HG02840 (cell line): Measurements from ENCODE around the gene RPL22L1.
"Not testable (repeated sequence)": the region's sequence is repeated elsewhere in the genome, so short reads cannot be mapped to it uniquely, and the experiment has no call there.

Experiments used
- ATAC-seq: cut with Tn5 transposase; IDR thresholded peaks from one replicate; pipeline ENCODE4 v1.9.1; 2021; ENCODE audit warnings: mild to moderate bottlenecking, moderate library complexity, moderate number of reproducible peaks; ENCODE audit not compliant: unreplicated experiment, low FRiP score

Gene RPL22L1

DNA sequence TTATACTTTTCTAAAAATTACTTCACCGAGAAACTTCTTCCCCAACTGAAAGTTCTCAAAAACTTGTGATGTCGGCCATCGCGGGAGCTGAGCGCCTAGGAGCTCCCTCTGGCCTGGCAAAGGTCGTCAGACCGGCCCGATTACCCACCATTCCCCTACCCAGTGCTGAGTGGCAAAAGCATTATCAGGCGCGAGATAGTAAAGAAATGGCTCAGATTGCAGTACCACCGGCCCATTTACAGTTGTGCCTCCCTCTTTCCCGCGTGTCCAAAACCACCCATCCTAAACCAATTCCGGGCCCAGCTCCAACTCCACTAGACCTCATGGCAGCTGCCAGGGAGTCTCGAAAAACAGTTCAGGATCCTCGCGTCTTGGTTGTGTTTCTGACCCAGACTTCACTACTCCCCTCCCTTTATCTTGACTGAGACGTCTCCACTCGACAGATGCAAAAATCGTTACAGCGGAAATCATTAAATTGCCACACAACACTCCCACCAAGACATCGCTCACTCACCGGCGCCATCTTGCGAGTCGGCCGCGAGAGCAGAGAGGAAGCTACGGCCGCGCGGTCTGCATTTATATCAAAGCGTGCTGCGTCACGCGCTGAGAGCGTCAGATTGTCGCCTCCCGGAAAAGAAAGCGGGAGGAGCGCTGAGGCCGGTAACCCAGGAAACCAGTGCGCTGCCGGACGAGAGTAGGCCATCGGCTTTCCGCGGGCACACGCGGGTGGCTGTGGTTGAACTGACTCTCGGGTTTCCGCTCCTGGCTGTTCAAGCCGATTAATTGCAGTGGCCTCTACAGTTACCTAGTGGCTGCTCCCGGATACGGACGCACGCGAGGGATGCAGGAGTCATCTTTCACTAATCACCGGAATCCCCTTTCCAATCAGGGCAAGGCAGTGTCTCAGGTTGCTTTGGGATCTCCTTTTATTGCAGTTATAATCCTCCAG, at the start of gene RPL22L1:
RPL22L1 (minus strand) TSS at position 551 of the 949 bp plus-strand sequence; CDS start at position 523, 28 bp downstream.
- peak; percentile 98 for ATAC-seq

DNA sequence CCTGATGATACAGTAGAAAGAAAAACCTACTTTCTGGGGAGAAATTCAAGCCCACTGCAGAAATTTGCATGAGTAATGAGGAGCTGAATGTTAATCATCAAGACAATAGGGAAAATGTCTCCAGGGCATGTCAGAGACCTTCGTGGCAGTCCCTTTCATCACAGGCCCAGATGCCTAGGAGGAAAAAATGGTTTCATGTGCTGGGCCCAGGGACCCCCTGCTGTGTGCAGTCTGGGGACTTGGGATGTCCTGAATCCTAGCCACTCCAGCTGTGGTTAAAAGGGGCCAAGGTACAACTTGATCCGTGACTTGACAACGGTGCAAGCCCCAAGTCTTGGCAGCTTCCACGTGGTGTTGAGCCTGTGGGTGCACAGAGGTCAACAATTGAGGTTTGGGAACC, 48.7 kb upstream of the RPL22L1 start:
- ATAC-seq = no peak

DNA sequence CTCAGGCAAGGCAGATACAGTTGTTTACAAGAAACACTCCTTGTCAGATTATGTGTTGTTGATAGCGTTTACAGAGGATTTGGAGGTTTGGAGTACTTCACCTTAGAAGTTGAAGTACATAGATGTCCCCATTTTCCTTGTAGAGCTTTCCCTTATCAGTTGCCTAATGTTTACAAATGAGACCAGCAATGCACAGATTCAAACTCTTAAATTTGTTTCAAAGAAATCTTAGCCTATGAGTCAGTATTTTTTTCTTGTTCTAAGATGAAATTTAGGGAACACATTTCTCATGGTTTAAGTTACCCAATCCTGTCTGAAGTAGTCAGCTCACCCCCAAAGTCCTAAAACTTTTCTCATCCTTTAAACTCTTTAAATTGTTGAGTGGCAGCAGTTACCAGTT, 44.7 kb upstream of the RPL22L1 start:
- ATAC-seq = no peak

DNA sequence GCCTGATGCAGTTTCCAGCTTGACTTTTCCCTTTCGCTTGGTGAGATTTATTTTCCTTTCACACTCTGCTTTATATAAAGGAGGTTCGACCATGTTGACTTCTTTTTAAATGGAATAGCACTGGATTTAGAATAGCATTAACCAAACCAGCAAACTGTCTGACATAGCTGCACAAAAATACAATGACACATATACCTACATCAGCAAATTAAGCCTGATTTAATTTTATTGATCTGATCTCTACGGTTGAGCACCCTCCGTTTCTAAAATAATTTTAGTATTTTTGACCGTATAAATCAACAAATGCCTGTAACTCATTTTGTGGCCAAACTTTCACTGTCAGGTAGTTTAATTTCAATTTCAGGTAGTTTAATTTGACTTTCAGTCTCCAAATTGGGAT, 44.2 kb upstream of the RPL22L1 start:
- ATAC-seq = no peak

DNA sequence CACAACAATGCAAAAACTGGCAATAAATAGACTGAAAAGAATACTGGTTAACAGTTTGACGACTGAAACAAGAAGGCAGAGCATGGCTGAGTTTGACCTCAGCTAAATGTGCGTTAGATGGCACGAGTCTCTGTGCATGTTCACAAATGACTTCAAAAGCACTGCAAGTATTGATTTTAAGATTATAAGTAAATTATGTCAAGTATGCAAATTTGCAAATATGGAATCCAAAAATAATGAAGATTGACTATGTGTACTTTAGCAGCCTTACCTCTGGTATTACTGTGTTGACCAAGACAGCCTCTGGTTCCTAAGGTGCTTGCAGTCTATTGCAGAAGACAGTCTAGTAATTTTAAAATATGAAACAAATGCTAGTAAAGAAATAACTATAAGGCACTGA, 41.1 kb upstream of the RPL22L1 start:
- ATAC-seq = no peak

DNA sequence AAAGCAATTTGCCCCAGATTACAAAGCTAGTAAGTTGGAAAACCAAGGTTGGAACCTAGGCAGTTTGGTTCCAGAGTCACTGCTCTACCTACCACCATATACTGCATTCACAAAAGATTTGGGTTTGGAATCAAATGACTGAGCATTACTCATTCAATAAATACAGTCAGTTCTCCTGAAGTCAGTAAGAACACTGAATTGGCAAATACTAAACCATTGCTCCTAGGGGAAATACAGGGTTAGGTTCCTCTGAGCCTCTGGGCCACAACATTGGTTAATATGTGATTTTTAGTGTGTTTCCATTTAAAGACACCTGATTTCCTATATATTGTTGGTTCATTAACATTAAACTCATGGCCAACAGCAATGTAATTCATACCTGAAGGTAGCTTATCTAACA, 40.5 kb upstream of the RPL22L1 start:
- ATAC-seq = no peak

DNA sequence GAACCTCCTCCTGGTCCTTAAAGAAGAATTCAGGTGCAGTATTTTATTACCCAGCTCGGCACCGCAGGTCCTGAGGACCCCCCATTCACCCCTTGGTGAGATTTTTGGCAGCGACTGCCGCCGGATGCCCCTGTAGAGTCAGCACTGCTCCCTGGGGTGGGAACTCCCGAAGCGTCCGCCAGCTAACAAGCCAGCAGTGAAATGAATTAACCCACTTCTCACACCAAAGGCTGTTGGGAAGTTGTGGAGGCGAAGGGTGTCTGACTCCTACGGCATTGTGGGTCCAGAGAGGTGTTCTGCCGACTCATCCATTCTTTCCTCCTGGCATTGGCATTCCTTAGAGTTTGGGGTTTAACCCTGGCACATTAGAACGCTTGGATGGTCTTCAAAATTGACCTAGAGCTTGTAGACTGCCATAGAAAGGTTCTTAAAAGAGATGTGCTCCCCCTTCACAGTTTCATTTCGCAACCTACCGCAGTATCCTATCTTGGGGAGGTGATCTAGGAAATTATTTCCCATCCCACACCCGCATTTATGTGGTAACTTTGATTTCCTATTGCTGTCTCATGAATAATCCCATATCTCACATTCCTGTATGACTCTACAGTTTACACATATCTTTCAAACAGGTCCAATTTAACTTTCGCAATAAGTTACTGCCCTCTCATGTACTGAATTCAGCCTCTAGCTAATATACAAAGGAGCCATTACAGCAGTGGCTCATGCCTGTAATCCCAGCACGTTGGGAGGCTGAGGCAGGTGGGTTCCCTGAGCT, 39.3 kb upstream of the RPL22L1 start:
- ATAC-seq = no peak

DNA sequence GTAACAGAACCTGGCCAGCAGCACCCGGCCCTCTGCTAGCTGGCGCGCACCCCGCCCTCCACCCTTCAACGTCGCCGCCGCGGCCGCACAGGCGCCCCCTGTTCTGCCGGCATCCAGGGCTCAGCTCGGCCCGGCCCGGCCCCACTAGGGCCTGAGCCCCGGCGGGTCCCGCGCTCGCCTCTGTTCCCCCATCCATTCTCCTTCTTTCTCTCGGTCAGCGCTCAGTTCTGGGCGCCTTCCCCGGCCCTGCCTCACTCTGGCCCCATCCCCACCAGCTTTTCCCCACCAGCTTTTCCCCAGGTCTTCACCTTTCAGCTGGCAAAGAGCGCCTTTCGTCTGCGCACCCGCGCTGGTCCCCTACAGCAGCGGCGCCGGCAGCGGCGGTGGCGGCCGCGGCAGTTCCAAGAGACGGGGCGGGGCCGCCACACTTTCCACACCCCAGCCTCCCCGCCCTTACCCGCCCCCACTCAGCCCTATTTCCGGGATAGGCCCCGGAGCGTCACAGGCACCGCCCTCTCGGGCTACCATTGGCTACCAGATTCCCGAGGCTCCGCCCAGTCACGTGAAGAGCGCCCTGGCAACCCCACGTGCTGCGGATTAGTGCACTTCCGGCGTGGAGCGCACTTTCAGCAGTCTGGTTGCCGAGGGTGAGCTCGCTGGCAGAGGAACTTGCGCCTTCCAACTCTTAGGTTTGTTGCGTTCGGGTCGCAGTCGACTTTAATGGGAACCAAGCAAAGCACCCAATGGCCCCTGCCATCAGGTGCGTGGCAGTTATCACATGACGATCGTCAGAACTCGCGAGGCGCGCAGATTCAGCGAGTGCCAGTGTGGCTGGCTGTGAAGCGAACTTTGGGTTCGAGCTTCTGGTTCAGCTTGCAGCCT, 38.5 kb upstream of the RPL22L1 start, which contains the start of gene EIF5A2:
EIF5A2 (minus strand) TSS at position 403 of the 882 bp plus-strand sequence. CDS start 831 bp downstream, outside the sequence.
- ATAC-seq = peak; percentile 84

DNA sequence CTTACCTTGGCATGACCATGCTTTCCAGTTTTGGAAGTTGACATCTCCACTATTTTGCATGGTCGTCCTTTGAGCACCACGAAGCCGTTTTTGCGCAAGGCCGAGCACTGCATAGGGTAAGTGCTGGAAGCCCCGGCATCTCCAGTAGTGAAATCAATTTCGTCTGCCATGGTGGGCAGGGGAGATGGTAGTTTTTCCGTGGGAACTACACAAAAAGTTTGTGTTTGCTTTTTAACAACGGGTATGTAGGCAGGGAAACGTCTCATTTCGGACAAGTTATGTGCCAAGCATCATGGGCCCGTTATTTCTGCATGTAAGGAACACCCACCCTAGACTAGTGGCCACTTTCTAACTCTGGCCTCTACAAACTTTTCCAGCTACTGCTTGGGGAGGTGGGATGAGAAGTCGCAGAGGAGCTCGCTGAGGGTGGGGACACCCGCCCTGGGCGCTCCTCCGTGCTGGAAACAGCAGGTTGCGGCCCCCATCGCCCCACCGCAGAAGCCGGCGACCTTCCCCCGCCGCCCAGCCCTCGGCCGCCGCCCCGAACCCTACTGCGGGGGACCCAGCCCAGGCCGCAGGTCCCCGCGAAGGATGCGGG, 37.7 kb upstream of the RPL22L1 start:
- ATAC-seq = no peak

DNA sequence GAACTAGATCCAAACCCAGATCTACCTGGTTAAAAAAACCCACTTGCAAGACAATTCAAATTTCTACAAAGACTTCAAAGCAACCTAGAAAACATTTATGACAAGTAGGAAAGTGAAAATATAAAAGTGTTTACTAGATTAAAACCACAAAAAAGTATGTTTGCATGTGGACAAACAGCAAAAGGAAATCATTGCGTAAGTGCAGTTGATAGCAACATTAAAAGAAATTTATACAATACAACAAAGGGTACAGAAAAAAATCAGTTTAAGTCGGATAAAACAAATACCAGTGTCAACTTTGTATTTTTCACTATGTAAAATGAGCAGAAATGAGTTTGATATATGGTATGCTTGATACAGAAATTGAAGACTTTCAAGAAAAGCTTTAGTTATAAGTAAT, 35.9 kb upstream of the RPL22L1 start:
- no peak for ATAC-seq

DNA sequence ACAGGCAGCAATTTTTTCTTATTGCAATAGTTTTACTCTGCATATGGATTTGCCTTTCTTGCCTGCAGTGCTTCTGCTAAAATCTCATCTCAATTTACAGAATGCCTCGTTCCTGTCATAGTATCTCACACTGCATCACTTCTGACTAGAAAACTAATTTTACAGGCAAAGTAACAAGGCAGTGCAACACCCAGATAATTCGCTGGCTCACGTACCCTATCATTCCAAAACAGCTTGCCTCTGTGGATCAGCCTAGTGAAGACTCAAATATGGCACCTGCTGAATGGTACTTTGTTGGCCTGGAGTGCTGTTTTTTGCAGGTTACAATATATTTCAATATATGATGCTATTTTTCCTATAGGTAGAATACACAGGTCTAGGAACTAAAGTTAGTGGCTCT, 33.1 kb upstream of the RPL22L1 start:
- no peak for ATAC-seq

DNA sequence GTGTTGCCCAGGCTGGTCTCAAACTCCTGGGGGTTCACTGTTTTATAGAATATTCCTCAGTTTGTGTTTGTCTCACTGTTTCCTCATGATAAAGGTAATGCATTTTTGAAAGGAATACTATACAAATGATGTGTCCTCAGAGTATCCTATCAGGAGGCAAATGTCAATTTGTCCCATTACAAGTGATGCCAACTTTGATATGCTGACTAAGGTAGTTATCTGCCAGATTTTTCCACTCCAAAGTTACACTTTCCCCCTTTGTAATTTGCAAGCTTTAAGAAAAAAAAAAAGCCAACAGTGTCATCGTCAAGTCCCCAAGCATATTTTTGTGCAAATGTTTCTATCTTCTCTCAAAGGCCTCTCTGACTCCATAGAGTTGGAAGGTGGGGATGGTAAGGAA, 29.5 kb upstream of the RPL22L1 start:
- ATAC-seq = no peak

DNA sequence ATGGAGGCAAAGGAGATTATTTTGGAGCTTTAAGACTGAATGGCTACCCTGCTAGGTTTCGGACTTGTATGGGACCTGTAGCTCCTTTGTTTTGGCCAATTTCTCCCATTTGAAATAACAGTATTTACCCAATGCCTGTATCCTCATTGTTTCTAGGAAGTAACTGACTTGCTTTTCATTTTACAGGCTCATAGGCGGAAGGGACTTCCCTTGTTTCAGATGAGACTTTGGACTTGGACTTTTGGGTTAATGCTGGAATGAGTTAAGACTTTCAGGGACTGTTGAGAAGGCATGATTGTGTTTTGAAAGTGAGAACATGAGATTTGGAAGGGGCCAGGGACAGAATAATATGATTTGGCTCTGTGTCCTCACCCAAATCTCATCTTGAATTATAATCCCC, 28.0 kb upstream of the RPL22L1 start:
- ATAC-seq = no peak

DNA sequence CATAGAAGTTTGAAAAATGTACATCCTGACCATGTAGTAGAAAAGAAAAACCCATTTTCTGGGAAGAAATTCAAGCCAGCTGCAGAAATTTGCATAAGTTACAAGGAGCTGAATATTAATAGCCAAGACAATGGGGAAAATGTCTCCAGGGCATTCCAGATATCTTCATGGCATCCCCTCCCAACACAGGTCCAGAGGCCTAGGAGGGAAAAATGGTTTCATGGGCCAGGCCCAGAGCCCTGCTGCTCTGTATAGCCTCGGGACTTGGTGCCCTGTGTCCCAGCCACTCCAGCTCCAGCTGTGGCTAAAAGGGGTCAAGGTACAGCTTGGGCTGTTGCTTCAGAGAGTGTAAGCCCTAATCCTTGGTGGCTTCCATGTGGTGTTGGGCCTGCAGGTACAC, 27.2 kb upstream of the RPL22L1 start:
- ATAC-seq = not testable (repeated sequence)

DNA sequence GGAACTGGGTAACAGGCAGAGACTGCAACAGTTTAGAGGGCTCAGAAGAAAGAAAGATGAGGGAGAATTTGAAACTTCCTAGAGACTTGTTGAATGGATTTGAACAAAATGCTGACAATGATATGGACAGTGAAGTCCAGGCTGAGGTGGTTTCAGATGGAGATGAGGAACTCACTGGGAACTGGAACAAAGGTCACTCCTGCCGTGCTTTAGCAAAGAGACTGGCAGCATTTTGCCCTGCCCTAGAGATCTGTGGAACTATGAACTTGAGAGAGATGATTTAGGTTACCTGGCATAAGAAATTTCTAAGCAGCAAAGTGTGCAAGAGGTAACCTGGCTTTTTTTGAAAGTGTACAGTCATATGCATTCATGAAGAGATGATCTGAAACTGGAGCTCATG, 26.8 kb upstream of the RPL22L1 start:
- ATAC-seq = no peak

DNA sequence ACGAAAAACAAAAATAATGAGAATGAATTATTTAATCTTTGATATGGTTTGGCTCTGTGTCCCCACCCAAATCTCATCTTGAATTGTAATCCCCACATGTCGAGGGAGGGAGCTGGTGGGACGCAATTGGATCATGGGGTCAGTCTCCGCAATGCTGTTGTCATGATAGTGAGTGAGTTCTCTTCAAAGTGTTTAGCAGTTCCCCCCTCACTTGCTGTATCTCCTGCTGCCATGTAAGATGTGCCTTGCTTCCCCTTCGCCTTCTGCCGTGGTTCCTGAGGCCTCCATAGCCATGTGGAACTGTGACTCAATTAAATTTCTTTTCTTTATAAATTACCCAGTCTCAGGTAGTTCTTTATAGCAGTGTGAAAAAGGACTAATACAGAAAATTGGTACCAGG, 26.3 kb upstream of the RPL22L1 start:
- not testable (repeated sequence) for ATAC-seq

DNA sequence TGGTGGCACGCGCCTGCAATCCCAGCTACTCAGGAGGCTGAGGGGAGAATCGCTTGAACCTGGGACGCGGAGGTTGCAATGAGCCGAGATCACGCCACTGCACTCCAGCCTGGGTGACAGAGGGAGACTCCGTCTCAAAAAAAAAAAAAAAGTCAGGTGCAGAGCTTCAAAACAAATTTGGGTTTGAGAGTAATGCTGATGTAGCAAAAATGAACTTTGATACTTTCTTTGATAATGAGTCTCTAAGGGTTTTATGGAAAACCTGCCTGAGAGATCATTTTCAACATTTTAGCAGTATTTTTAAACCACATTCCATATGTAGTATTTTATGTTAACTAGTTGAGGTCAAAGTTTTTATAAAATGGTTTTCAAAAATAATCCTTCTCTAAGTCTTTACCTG, 23.9 kb upstream of the RPL22L1 start:
- ATAC-seq = no peak

DNA sequence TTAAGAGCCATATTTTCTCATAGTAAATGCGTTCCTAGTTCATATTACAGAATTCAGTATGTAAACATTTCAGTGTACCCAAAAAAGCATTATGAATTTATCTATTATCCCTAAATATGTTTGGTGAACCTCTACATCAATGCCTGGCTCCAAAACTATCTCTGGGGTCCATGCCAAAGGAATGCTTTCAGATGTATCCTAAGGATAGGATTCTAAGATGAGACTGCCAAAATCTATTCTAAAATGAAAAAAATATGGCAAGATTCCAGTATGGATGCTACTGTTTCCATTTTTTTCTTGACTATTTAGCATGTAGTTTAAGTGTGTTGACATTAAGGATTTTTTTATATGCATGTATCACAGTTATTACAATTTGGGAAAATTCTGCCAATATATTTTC, 19.6 kb upstream of the RPL22L1 start:
- ATAC-seq = no peak

DNA sequence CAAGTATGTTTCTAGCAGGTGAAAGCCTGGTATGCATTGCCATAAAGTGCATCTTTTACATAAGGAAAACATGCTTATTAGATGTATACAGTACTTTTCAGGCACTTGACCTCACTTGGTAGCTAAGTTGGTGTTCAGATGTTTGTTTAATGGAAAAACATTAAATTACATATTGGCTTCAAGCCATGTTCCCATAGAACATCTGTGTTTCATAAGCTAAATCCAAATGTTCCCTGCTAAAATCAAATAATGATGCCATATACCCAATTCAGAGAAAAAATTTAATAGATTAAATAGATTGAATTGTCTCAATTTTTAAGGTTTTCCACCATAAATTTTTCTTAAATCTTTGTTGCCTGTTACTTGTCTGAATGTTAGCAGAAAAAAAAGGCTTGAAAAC, 19.1 kb upstream of the RPL22L1 start:
- no peak for ATAC-seq
